PFSK-1 (cell line): ENCODE data around the gene LRBA.

ENCODE experiments used
- POLR2AphosphoS5 ChIP-seq: IDR thresholded peaks from 2 replicates; pipeline ENCODE4 v1.6.1; 2012; ENCODE audit warnings: low read depth, mild to moderate bottlenecking, control low read depth, low read length, moderate library complexity
- SIN3A ChIP-seq: IDR thresholded peaks from 2 replicates; pipeline ENCODE4 v1.6.1; 2012; ENCODE audit warnings: mild to moderate bottlenecking, low read length, moderate library complexity, borderline replicate concordance; ENCODE audit not compliant: insufficient read depth
- TAF1 ChIP-seq: IDR thresholded peaks from 2 replicates; pipeline ENCODE4 v1.6.1; 2012; ENCODE audit warnings: low read length, control low read depth, borderline replicate concordance; ENCODE audit not compliant: insufficient read depth
- TF ChIP-seq, protein P1 (sequence below), 2 experiments: IDR thresholded peaks; 2 replicates each; pipeline versions ENCODE4 v1.6.1 to v1.8.0; 2011 to 2012; ENCODE audit warnings: low read depth in 2 of 2, low read length in 2 of 2, control low read depth in 1 of 2, inconsistent platforms in 1 of 2, mild to moderate bottlenecking in 1 of 2, moderate library complexity in 1 of 2; ENCODE audit not compliant: insufficient read depth in 1 of 2

GRCh38 chr4:150381036-150381435, 634.0 kb downstream of the LRBA start:
- TF ChIP-seq TAF1 (no peak), SIN3A (no peak), POLR2AphosphoS5 (no peak)
- TF ChIP-seq, protein P1, sequence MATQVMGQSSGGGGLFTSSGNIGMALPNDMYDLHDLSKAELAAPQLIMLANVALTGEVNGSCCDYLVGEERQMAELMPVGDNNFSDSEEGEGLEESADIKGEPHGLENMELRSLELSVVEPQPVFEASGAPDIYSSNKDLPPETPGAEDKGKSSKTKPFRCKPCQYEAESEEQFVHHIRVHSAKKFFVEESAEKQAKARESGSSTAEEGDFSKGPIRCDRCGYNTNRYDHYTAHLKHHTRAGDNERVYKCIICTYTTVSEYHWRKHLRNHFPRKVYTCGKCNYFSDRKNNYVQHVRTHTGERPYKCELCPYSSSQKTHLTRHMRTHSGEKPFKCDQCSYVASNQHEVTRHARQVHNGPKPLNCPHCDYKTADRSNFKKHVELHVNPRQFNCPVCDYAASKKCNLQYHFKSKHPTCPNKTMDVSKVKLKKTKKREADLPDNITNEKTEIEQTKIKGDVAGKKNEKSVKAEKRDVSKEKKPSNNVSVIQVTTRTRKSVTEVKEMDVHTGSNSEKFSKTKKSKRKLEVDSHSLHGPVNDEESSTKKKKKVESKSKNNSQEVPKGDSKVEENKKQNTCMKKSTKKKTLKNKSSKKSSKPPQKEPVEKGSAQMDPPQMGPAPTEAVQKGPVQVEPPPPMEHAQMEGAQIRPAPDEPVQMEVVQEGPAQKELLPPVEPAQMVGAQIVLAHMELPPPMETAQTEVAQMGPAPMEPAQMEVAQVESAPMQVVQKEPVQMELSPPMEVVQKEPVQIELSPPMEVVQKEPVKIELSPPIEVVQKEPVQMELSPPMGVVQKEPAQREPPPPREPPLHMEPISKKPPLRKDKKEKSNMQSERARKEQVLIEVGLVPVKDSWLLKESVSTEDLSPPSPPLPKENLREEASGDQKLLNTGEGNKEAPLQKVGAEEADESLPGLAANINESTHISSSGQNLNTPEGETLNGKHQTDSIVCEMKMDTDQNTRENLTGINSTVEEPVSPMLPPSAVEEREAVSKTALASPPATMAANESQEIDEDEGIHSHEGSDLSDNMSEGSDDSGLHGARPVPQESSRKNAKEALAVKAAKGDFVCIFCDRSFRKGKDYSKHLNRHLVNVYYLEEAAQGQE (IDR thresholded peaks at IDR 0.05; ENCODE audit: insufficient read depth in 1 of 2, low read depth in 2 of 2, low read length in 2 of 2): no peak
